ENCODE data around the gene CD207. TPM values are rescaled to one million over a fixed set of nuclear protein-coding genes. Genes with fewer than 3 reads are reported as not detected.
"Not testable (repeated sequence)": the region's sequence is repeated elsewhere in the genome, so short reads cannot be mapped to it uniquely, and the experiment has no call there.

The CD207 gene
- total RNA-seq, 8 experiments from 2014 or later, result 0.18 to 1.2 (median 0.27) TPM; not detected in 1

DNA sequence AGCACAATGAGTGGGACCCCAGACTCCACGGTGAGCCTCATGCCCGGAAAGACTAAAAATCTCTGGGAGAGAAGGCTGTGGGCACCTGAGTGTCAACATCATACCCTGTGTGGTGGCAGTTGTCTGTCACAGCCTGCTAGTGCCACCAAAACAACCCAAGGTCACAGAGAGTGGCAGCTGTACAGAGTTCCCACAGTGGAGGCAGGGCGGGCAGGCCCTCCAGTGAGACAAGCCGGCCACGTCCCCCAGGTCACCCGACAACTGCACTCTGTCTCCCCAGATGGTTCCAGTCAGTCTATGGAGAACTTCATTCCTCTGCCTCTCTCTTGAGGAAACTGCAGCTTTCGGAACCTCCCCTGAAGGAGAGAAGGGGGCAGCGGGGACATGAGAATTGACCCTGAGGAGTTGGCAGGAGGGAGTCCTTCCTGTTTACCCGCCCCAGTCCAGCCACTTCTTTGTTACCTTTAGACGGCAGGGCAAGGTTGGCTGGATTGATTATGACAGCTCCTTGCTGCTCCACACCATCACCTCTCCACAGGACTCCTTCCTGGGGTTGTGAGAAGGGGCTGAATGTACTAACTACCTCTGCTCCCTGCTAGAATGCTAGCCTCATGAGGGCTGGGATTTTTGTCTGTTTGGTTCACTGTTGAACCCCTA lies 33.9 kb downstream of the CD207 start:
- Histone ChIP-seq H3K4me3 (no peak overlapping the region), H3K4me1 (replicated peaks in 1 of 2) (no peaks in the 10 kb centered on the region), H3K27ac (no peak overlapping the region)
- ATAC-seq (replicated peaks in 6 of 8), result no peak
- in situ Hi-C loops (cut with MboI; ENCODE audit: low pct_unique_long_range_greater_than_20kb in 2 of 9, low sequenced_read_pairs in 9 of 9, unreplicated experiment in 9 of 9), result no loop called here
- 31 to 100% (median 54%) methylated on average over 1 to 8 of the region's 10 CpGs; no CpG with 5 or more reads in 4 of the 10 experiments for WGBS, 10 experiments

- 5 to 100% (median 70%) methylated on average over 1 to 2 of the region's 2 CpGs; no CpG with 5 or more reads in 1 of the 10 experiments for WGBS, 10 experiments
- in situ Hi-C loops (cut with MboI; ENCODE audit: low pct_unique_long_range_greater_than_20kb in 2 of 9, low sequenced_read_pairs in 9 of 9, unreplicated experiment in 9 of 9), result loop anchor here in 2 of 9 experiments (25.0 kb wide), 3 partner anchors 137 to 487 kb away; partner anchors contain the start of genes ATP6V1B1 (in 1 of the 2) and FAM136A (in 1 of the 2)
Observed at GRCh38 chr2:70799706-70800105, 35.9 kb downstream of the CD207 start.

DNA sequence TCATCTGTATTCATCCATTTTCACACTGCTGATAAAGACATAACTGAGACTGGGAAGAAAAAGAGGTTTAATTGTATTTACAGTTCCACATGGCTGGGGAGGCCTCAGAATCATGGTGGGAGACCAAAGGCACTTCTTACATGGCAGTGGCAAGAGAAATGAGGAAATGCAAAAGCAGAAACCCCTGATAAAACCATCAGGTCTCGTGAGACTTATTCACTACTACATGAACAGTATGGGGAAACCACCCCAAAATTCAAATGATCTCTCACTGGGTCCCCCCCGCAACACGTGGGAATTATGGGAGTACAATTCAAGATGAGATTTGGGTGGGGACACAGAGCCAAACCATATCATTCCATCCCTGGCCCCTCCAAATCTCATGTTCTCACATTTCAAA lies 37.6 kb downstream of the CD207 start:
- 43 to 90% (median 84%) methylated on average over 1 to 3 of the region's 3 CpGs; no CpG with 5 or more reads in 6 of the 10 experiments for WGBS, 10 experiments
- not testable (repeated sequence) for H3K4me1 ChIP-seq (replicated peaks in 1 of 2)

More at GRCh38 chr2:70799706-70800105, 35.9 kb downstream of the CD207 start:
- H3K4me1 ChIP-seq (replicated peaks in 1 of 2), result no peaks in the 10 kb centered on the region
- H3K27ac ChIP-seq, result no peak overlapping the region
- no peak for ATAC-seq (replicated peaks in 6 of 8)
- H3K4me3 ChIP-seq, result no peak overlapping the region

GRCh38 chr2:70797506-70797905 lies 38.1 kb downstream of the CD207 start:
- H3K27ac ChIP-seq, result no peak overlapping the region
- no peaks in the 10 kb centered on the region for H3K4me1 ChIP-seq (replicated peaks in 1 of 2)
- H3K4me3 ChIP-seq, result no peak overlapping the region
- in situ Hi-C loops (cut with MboI; ENCODE audit: low pct_unique_long_range_greater_than_20kb in 2 of 9, low sequenced_read_pairs in 9 of 9, unreplicated experiment in 9 of 9), result loop anchor here in 2 of 9 experiments (25.0 kb wide), 3 partner anchors 135 to 485 kb away; partner anchors contain the start of genes ATP6V1B1 (in 1 of the 2) and FAM136A (in 1 of the 2)
- ATAC-seq (replicated peaks in 6 of 8), result no peak
- WGBS, 10 experiments, result 0 to 80% (median 20%) methylated on average over 1 to 2 of the region's 2 CpGs; no CpG with 5 or more reads in 4 of the 10 experiments

More for the DNA sequence above, 37.6 kb downstream of the CD207 start:
- H3K27ac ChIP-seq; ATAC-seq (replicated peaks in 6 of 8); H3K4me3 ChIP-seq: not testable (repeated sequence)
- in situ Hi-C loops (cut with MboI; ENCODE audit: low pct_unique_long_range_greater_than_20kb in 2 of 9, low sequenced_read_pairs in 9 of 9, unreplicated experiment in 9 of 9), result loop anchor here in 2 of 9 experiments (25.0 kb wide), 3 partner anchors 136 to 486 kb away; partner anchors contain the start of genes ATP6V1B1 (in 1 of the 2) and FAM136A (in 1 of the 2)

GRCh38 chr2:70796262-70796661 lies 39.4 kb downstream of the CD207 start:
- in situ Hi-C loops (cut with MboI; ENCODE audit: low pct_unique_long_range_greater_than_20kb in 2 of 9, low sequenced_read_pairs in 9 of 9, unreplicated experiment in 9 of 9), result loop anchor here in 2 of 9 experiments (25.0 kb wide), 3 partner anchors 134 to 484 kb away; partner anchors contain the start of genes ATP6V1B1 (in 1 of the 2) and FAM136A (in 1 of the 2)
- 29% methylated on average over 1 of the region's 1 CpG; no CpG with 5 or more reads in 9 of the 10 experiments for WGBS, 10 experiments
- no peaks in the 10 kb centered on the region for H3K4me1 ChIP-seq (replicated peaks in 1 of 2)
- H3K27ac ChIP-seq, result no peak overlapping the region
- ATAC-seq (replicated peaks in 6 of 8), result no peak
- no peak overlapping the region for H3K4me3 ChIP-seq

DNA sequence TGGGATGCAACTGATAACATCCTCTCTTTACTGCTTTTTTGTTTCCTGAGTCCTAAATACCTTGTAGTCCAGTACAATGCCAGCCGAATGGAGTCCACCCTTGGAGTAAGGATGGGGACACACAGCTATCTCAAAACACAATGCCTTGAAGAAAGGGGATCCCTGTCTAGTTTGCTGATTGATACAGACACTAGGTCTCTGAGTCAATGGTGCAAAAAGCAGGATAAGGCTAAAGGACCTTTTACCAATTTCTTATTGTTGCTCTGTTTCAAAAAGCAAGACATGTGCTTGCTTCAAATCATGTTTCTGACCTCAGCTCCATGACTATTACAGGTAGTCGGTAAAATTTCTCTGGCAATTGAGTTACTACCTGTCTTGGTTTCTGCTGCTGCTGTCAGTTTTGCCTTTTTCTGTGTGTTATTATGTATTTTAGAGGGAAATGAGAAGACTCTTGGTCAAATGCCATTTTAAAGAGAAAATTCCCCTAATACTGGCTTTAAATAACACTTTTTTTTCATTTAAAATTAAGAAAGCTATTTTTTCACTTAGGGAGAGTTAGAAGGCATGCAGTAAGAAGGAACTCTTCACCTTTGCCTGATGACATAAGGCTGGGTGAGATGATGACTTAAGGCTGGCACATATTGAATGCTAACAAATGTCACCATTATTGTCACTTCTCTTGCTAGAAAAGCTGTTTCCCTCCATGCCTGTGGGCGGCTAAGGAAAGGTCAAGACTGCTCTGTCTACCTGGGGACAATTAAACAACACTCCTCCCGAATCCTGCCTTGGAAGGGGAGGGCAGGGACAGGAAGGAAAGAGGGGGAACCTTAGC lies 40.2 kb downstream of the CD207 start:
- H3K4me3 ChIP-seq, result no peak overlapping the region
- no peak overlapping the region for H3K27ac ChIP-seq
- ATAC-seq (replicated peaks in 6 of 8), result no peak
- 0 to 100% (median 55%) methylated on average over 1 to 4 of the region's 4 CpGs; no CpG with 5 or more reads in 1 of the 10 experiments for WGBS, 10 experiments
- in situ Hi-C loops (cut with MboI; ENCODE audit: low pct_unique_long_range_greater_than_20kb in 2 of 9, low sequenced_read_pairs in 9 of 9, unreplicated experiment in 9 of 9), result loop anchor here in 2 of 9 experiments (25.0 kb wide), 3 partner anchors 133 to 483 kb away; partner anchors contain the start of genes ATP6V1B1 (in 1 of the 2) and FAM136A (in 1 of the 2)
- no peaks in the 10 kb centered on the region for H3K4me1 ChIP-seq (replicated peaks in 1 of 2)

GRCh38 chr2:70793450-70793849 lies 42.2 kb downstream of the CD207 start:
- 0 to 100% (median 45%) methylated on average over 1 to 2 of the region's 2 CpGs; no CpG with 5 or more reads in 2 of the 10 experiments for WGBS, 10 experiments
- Histone ChIP-seq H3K27ac (no peak overlapping the region), H3K4me1 (replicated peaks in 1 of 2) (no peaks in the 10 kb centered on the region), H3K4me3 (no peak overlapping the region)
- ATAC-seq (replicated peaks in 6 of 8), result no peak
- in situ Hi-C loops (cut with MboI; ENCODE audit: low pct_unique_long_range_greater_than_20kb in 2 of 9, low sequenced_read_pairs in 9 of 9, unreplicated experiment in 9 of 9), result loop anchor here in 2 of 9 experiments (25.0 kb wide), 3 partner anchors 131 to 481 kb away; partner anchors contain the start of genes ATP6V1B1 (in 1 of the 2) and FAM136A (in 1 of the 2)

GRCh38 chr2:70790136-70790828 lies 45.3 kb downstream of the CD207 start, which contains the start of gene FIGLA:
FIGLA (minus strand) TSS chr2:70790643; CDS start chr2:70790638, 5 bp downstream.
- peak within 1 kb of the TSS; percentile 5 to 24 (median 11) for H3K4me3 ChIP-seq
- peak; percentile 27 to 66 (median 59) for ATAC-seq (replicated peaks in 6 of 8)
- WGBS, 10 experiments, result 0% methylated on average over 1 of the region's 69 CpGs; no CpG with 5 or more reads in 9 of the 10 experiments
- H3K4me1 ChIP-seq (replicated peaks in 1 of 2), result no peaks in the 10 kb centered on the region
- in situ Hi-C loops (cut with MboI; ENCODE audit: low pct_unique_long_range_greater_than_20kb in 2 of 9, low sequenced_read_pairs in 9 of 9, unreplicated experiment in 9 of 9), result loop anchor here in 2 of 9 experiments (25.0 kb wide), 3 partner anchors 128 to 478 kb away; partner anchors contain the start of genes ATP6V1B1 (in 1 of the 2) and FAM136A (in 1 of the 2)
- no peak within 1 kb of the TSS for H3K27ac ChIP-seq

- in situ Hi-C loops (cut with MboI; ENCODE audit: low pct_unique_long_range_greater_than_20kb in 2 of 9, low sequenced_read_pairs in 9 of 9, unreplicated experiment in 9 of 9), result loop anchor here in 2 of 9 experiments (10.0 to 25.0 kb wide), 4 partner anchors 127 to 477 kb away; partner anchors contain the start of genes ATP6V1B1 (in 1 of the 2) and FAM136A (in 1 of the 2)
Observed at GRCh38 chr2:70789304-70790135, 46.1 kb downstream of the CD207 start.

DNA sequence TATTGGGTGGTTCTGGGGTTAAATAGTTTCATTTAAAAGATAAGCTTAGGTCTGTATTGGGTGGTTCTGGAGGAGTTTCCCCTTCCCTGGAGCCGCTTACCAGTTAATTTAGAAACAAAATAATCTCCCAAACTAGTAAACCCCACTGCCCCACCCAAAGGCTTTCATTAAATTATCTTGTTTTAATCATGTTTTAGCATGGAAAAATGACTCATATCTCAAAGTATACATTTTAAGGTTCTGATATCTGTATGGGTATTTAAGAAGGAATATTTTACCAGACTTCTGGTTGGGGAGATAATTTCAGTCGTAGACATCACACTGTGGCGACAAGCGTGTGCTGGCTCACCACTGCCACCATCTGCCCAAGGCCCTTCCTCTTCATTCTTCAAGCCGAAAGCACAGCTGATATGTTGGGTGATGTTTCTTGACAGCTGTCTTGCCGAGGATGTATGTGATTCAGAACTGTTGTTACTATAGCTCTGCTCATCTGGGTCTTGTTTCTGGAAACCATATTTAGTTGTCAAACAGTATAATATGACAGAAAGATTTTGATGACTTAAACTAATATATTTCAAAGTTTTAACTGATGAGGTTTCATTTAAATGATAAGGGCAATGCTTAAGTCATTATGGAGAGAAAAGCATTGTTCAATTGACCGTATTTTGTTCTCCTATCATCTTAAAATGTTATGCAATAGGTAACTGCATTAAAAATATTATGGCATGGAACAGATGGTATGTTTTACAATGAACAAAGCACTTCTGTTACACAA lies 50.3 kb downstream of the CD207 start:
- WGBS, 10 experiments, result 0 to 54% (median 16%) methylated on average over 1 to 6 of the region's 7 CpGs
- in situ Hi-C loops (cut with MboI; ENCODE audit: low pct_unique_long_range_greater_than_20kb in 2 of 9, low sequenced_read_pairs in 9 of 9, unreplicated experiment in 9 of 9), result loop anchor here in 2 of 9 experiments (10.0 to 25.0 kb wide), 4 partner anchors 123 to 473 kb away; partner anchors contain the start of genes ATP6V1B1 (in 1 of the 2) and FAM136A (in 1 of the 2)
- Histone ChIP-seq H3K4me1 (replicated peaks in 1 of 2) (no peaks in the 10 kb centered on the region), H3K4me3 (no peak overlapping the region), H3K27ac (no peak overlapping the region)
- ATAC-seq (replicated peaks in 6 of 8), result peak; percentile 51 to 82 (median 64)

More at GRCh38 chr2:70789304-70790135, 46.1 kb downstream of the CD207 start:
- Histone ChIP-seq H3K27ac (no peak overlapping the region), H3K4me3 (peak overlapping the region; percentile 5 to 24 (median 11)), H3K4me1 (replicated peaks in 1 of 2) (no peaks in the 10 kb centered on the region)
- 2 to 33% (median 9%) methylated on average over 2 to 12 of the region's 33 CpGs for WGBS, 10 experiments
- ATAC-seq (replicated peaks in 6 of 8), result peak; percentile 80 to 93 (median 88)

Measured in motor neuron (in vitro differentiated cells).